ENCODE data around the gene VEGFA. TPM values are rescaled to one million over a fixed set of nuclear protein-coding genes. Genes with fewer than 3 reads are reported as not detected.

Gene VEGFA
- total and polyA plus RNA-seq, 2 experiments from 2014 or later = 199 to 626 TPM

- H3K27ac ChIP-seq = no peak overlapping the region
- H3K9me3 ChIP-seq (ENCODE audit: low read depth) = no peaks in the 10 kb centered on the region
- no peak overlapping the region for H3K4me3 ChIP-seq
- H3K27me3 ChIP-seq = no peaks in the 10 kb centered on the region
- no peak for TF ChIP-seq CTCF (IDR thresholded peaks at IDR 0.05; ENCODE audit: low read depth, low read length)
- H3K36me3 ChIP-seq = no peaks in the 10 kb centered on the region
- DNase-seq (ENCODE audit: low read depth in 1 of 2, low spot score in 1 of 2) = no peak
- peaks cover 54% of the 10 kb centered on the region for H3K4me1 ChIP-seq (ENCODE audit: low read depth)
These were observed 26.2 kb downstream of the VEGFA start for GRCh38 chr6:43796168-43796567.

GRCh38 chr6:43796903-43797890 lies 27.2 kb downstream of the VEGFA start:
- Histone ChIP-seq H3K4me1 (ENCODE audit: low read depth) (peaks cover 60% of the 10 kb centered on the region), H3K27me3 (no peaks in the 10 kb centered on the region), H3K36me3 (no peaks in the 10 kb centered on the region), H3K4me3 (no peak overlapping the region), H3K9me3 (ENCODE audit: low read depth) (no peaks in the 10 kb centered on the region), H3K27ac (peak overlapping the region; percentile 55)
- DNase-seq (ENCODE audit: low read depth in 1 of 2, low spot score in 1 of 2) = peak in 1 of 2 donors; percentile 46
- TF ChIP-seq CTCF (IDR thresholded peaks at IDR 0.05; ENCODE audit: low read depth, low read length) = no peak

- Histone ChIP-seq H3K9me3 (ENCODE audit: low read depth) (no peaks in the 10 kb centered on the region), H3K4me1 (ENCODE audit: low read depth) (peaks cover 63% of the 10 kb centered on the region), H3K4me3 (no peak overlapping the region), H3K27ac (peak overlapping the region; percentile 82), H3K27me3 (no peaks in the 10 kb centered on the region), H3K36me3 (no peaks in the 10 kb centered on the region)
- no peak for DNase-seq (ENCODE audit: low read depth in 1 of 2, low spot score in 1 of 2)
- no peak for TF ChIP-seq CTCF (IDR thresholded peaks at IDR 0.05; ENCODE audit: low read depth, low read length)
These were observed 27.9 kb downstream of the VEGFA start for GRCh38 chr6:43797919-43798318.

GRCh38 chr6:43798688-43799444 lies 28.9 kb downstream of the VEGFA start:
- peak; percentile 47 to 74 for DNase-seq (ENCODE audit: low read depth in 1 of 2, low spot score in 1 of 2)
- H3K4me1 ChIP-seq (ENCODE audit: low read depth) = peaks cover 55% of the 10 kb centered on the region
- H3K27me3 ChIP-seq = no peaks in the 10 kb centered on the region
- H3K4me3 ChIP-seq = no peak overlapping the region
- no peaks in the 10 kb centered on the region for H3K36me3 ChIP-seq
- TF ChIP-seq CTCF (IDR thresholded peaks at IDR 0.05; ENCODE audit: low read depth, low read length) = no peak
- H3K9me3 ChIP-seq (ENCODE audit: low read depth) = no peaks in the 10 kb centered on the region
- H3K27ac ChIP-seq = peak overlapping the region; percentile 82

GRCh38 chr6:43799551-43800297 lies 29.7 kb downstream of the VEGFA start:
- H3K4me1 ChIP-seq (ENCODE audit: low read depth) = peaks cover 47% of the 10 kb centered on the region
- no peaks in the 10 kb centered on the region for H3K36me3 ChIP-seq
- H3K27me3 ChIP-seq = no peaks in the 10 kb centered on the region
- H3K9me3 ChIP-seq (ENCODE audit: low read depth) = no peaks in the 10 kb centered on the region
- H3K27ac ChIP-seq = peak overlapping the region; percentile 82
- no peak for DNase-seq (ENCODE audit: low read depth in 1 of 2, low spot score in 1 of 2)
- H3K4me3 ChIP-seq = no peak overlapping the region
- TF ChIP-seq CTCF (IDR thresholded peaks at IDR 0.05; ENCODE audit: low read depth, low read length) = no peak
